ENCODE measurements around the gene IFITM1. TPM values are rescaled to one million over a fixed set of nuclear protein-coding genes. Genes with fewer than 3 reads are reported as not detected.
"Not testable (repeated sequence)": the region's sequence is repeated elsewhere in the genome, so short reads cannot be mapped to it uniquely, and the experiment has no call there.

Gene IFITM1
- total and polyA plus RNA-seq, 5 donors: 85.0 to 235 (median 119) TPM

DNA sequence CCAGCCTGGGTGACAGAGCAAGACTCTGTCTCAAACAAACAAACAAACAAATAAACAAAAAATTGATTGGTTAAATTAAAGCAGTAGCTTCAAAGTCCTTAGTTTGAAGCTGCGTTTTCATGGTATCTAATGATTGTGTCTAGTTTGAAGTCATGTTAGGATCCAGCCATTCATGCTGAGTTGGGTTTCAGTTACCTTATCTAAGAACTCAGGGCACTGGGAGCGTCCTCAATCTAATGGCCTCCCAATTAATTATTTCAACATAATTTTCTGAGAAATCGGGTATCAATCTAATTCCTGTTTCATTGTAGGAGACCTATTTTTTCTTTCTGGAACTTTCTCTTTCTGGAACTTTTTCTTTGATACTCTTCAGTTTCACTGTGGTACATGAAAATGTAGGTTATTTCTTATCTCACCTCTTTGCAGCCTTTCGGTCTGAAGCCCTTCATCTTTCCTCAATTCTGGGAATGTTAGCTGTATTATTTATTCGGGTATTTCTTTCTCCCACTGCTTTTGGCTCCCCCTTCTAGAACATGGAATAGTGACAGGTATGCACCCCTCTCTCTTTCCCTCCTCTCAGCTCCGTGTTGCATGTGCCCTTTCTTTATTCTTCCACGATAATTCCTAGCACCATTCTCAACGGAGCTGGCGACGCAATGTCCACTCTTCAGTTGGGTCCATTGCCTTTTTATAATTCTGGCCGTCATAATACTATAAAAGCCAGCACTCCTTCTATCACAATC, 31.2 kb downstream of the IFITM1 start:
- no peak for DNase-seq
- no peaks in the 10 kb centered on the region for H3K9me3 ChIP-seq (ENCODE audit: control insufficient read depth, low read length)
- no peak overlapping the region for H3K4me3 ChIP-seq (ENCODE audit: low read length)
- H3K27ac ChIP-seq (ENCODE audit: low read length): no peak overlapping the region
- intact Hi-C loops (cut with DNase I): no loop called here
- no peaks in the 10 kb centered on the region for H3K4me1 ChIP-seq (ENCODE audit: control insufficient read depth, insufficient read depth, low read length)
- WGBS: 89% methylated on average over 11 of the region's 11 CpGs
- no peaks in the 10 kb centered on the region for H3K27me3 ChIP-seq (ENCODE audit: control insufficient read depth, insufficient read depth)
- ATAC-seq: no peak

DNA sequence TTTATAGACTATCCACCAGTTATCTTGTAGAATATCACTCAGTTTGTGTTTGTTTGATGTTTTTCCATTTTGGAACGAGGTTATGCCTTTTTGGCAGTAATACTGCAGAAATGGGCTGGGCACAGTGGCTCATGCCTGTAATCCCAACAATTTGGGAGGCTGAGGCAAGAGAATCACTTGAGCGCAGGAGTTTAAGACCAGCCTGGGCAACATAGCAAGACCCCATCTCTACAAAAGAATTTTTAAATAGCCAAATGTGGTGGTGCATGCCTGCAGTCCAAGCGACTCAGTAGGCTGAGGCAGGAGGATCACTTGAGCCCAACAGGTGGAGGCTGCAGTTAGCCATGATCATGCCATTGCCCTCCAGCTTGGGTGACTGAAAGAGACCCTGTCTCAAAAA, 32.7 kb downstream of the IFITM1 start:
- Histone ChIP-seq H3K9me3 (ENCODE audit: control insufficient read depth, low read length) (no peaks in the 10 kb centered on the region), H3K4me3 (ENCODE audit: low read length) (no peak overlapping the region), H3K27me3 (ENCODE audit: control insufficient read depth, insufficient read depth) (no peaks in the 10 kb centered on the region), H3K27ac (ENCODE audit: low read length) (no peak overlapping the region), H3K4me1 (ENCODE audit: control insufficient read depth, insufficient read depth, low read length) (no peaks in the 10 kb centered on the region)
- intact Hi-C loops (cut with DNase I): no loop called here
- peak in 1 of 3 donors; percentile 16 for DNase-seq
- 83% methylated on average over 3 of the region's 3 CpGs for WGBS
- no peak for ATAC-seq

DNA sequence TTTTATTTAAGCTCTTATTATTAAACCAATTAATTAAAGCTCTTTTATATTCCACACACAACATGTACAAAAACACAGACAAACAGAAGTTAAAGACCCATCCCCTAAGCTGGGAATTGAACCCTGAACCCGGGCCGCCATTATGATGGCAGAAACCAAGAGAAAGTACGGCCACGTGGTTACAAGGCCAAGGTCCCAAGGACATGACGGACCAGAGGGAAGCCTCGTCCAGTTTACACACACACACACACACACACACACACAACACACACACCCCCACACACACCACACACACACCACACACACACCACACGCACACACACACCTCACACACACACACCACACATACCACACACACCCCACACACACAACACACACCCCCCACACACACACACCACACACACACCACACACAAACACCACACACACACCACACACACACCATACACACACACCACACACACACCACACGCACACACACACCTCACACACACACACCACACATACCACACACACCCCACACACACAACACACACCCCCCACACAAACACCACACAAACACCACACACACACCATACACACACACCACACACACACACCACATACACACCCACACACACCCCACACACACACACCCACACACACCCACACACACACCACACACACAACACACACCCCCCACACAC, 35.6 kb downstream of the IFITM1 start:
- peak in 1 of 3 donors; percentile 11 for DNase-seq
- 89% methylated on average over 8 of the region's 8 CpGs for WGBS

DNA sequence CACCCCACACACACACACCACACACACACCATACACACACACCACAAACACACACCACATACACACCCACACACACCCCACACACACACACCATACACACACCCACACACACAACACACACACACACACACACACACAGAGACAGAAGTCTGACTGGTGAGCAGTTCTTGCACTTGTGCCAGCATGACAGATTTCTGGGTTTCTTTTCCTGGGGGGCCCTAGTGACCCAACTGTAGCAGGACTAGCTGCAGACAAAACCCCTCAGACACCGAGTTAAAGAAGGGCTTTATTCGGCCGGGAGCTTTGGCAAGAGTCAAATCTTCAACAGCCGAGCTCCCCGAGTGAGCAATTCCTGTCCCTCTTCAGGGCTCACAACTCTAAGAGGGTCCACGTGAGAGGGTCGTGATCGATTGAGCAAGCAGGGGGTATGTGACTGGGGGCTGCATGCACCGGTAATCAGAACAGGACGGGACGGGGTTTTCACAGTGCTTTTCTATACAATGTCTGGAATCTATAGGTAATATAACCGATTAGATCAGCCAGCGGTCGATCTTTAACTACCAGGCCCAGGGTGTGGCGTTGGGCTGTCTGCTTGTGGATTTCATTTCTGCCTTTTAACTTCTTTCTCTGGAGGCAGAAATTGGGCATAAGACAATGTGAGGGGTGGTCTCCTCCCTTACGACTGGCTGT, 36.3 kb downstream of the IFITM1 start:
- DNase-seq: peak in 1 of 3 donors; percentile 4
- H3K27ac ChIP-seq (ENCODE audit: low read length); H3K4me1 ChIP-seq (ENCODE audit: control insufficient read depth, insufficient read depth, low read length); H3K27me3 ChIP-seq (ENCODE audit: control insufficient read depth, insufficient read depth); H3K9me3 ChIP-seq (ENCODE audit: control insufficient read depth, low read length); ATAC-seq; H3K4me3 ChIP-seq (ENCODE audit: low read length): not testable (repeated sequence)
- intact Hi-C loops (cut with DNase I): loop anchor here in 1 of 4 donors (10.0 kb wide), 1 partner anchor 45 kb away; the partner anchor contains the start of gene IFITM2
- 71% methylated on average over 16 of the region's 16 CpGs for WGBS

More for the DNA sequence above, 35.6 kb downstream of the IFITM1 start:
- H3K4me3 ChIP-seq (ENCODE audit: low read length); H3K4me1 ChIP-seq (ENCODE audit: control insufficient read depth, insufficient read depth, low read length); H3K27me3 ChIP-seq (ENCODE audit: control insufficient read depth, insufficient read depth); intact Hi-C loops (cut with DNase I); H3K9me3 ChIP-seq (ENCODE audit: control insufficient read depth, low read length); ATAC-seq; H3K27ac ChIP-seq (ENCODE audit: low read length): not testable (repeated sequence)

DNA sequence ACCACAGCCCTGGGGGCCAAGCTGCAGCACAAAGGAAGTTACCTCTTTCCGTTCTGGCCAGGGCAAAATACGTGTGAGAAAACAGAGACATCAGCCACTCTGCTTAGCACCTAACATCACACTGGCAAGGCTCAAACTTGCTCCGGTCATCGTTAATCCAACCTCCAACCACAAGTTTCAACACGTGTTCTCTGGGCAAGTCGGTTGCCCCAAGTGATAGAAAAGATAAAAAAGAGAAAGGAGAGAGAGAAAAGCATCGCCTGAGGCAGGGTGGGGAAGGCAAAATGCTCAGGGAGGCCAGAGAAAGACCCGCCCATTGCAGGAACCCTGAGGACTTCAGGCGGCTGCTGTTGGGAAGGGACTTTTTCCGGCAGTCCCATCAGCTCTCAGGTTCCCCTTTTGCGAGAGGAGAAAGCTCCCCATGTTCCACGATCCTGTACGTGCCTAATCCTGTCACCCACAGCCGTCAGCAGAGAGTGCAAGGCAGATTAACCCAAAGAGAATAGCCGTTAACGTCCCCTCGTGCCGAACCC, 36.9 kb downstream of the IFITM1 start:
- Histone ChIP-seq H3K27ac (ENCODE audit: low read length) (no peak overlapping the region), H3K4me3 (ENCODE audit: low read length) (no peak overlapping the region)

DNA sequence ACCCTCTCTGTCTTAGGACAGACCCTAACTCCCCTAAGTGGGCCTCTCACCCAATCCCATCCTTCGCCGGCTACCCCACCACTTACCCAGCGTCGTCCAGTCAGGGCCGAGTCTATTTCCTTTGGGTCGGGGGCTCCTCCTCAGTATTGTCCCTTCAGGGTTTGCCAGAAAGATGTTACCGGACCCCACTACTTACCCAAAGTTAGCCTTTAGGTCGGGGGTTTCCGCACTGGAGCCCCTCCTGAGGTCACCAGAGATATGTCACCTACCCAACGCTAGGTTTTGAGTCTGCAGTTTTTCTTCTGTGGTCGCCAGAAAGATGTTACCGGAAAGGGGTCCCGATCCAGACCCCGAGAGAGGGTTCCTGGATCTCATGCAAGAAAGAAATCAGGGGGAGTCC, 37.6 kb downstream of the IFITM1 start:
- H3K4me1 ChIP-seq (ENCODE audit: control insufficient read depth, insufficient read depth, low read length): peaks cover 3% of the 10 kb centered on the region
- no peak for ATAC-seq
- peak in 1 of 3 donors; percentile 28 for DNase-seq
- 97% methylated on average over 14 of the region's 14 CpGs for WGBS
- no peaks in the 10 kb centered on the region for H3K27me3 ChIP-seq (ENCODE audit: control insufficient read depth, insufficient read depth)
- H3K27ac ChIP-seq (ENCODE audit: low read length): no peak overlapping the region
- H3K9me3 ChIP-seq (ENCODE audit: control insufficient read depth, low read length): no peaks in the 10 kb centered on the region
- intact Hi-C loops (cut with DNase I): loop anchor here in 1 of 4 donors (10.0 kb wide), 1 partner anchor 47 kb away; the partner anchor contains the start of gene IFITM2
- H3K4me3 ChIP-seq (ENCODE audit: low read length): no peak overlapping the region

More for the DNA sequence above, 36.9 kb downstream of the IFITM1 start:
- H3K27me3 ChIP-seq (ENCODE audit: control insufficient read depth, insufficient read depth): no peaks in the 10 kb centered on the region
- peaks cover 3% of the 10 kb centered on the region for H3K4me1 ChIP-seq (ENCODE audit: control insufficient read depth, insufficient read depth, low read length)
- intact Hi-C loops (cut with DNase I): loop anchor here in 1 of 4 donors (10.0 kb wide), 1 partner anchor 46 kb away; the partner anchor contains the start of gene IFITM2
- 75% methylated on average over 18 of the region's 18 CpGs for WGBS
- DNase-seq (peak in 2 of 3 donors; percentile 21 to 53), ATAC-seq (no peak)
- no peaks in the 10 kb centered on the region for H3K9me3 ChIP-seq (ENCODE audit: control insufficient read depth, low read length)

DNA sequence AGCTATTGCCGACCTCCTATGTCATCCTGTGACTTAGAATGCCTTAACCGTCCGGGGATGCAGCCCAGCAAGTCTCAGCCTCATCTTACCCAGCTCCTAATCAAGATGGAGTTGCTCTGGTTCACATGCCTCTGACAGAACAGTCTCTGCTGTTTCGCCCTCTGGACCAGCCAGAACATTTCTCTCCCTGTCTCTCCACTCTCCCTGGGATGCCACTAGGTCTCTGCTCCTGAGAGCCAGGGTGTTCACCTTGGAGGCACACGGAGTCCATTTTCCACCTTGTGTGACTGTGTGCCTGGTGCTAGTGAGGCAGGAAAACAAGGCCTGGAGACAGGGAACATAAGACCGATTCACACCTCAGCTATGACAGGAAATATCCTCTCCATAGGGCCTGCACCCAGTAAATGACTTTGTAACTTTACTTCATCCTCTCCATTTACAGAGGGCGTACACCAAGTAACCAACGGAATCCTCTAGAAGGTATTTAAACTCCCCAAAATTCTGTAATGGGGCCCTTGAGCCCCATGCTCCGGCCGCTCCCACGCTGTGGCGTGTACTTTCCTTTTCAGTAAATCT, 38.7 kb downstream of the IFITM1 start:
- intact Hi-C loops (cut with DNase I): loop anchor here in 1 of 4 donors (10.0 kb wide), 1 partner anchor 48 kb away; the partner anchor contains the start of gene IFITM2
- Histone ChIP-seq H3K9me3 (ENCODE audit: control insufficient read depth, low read length) (no peaks in the 10 kb centered on the region), H3K4me1 (ENCODE audit: control insufficient read depth, insufficient read depth, low read length) (peaks cover 3% of the 10 kb centered on the region), H3K4me3 (ENCODE audit: low read length) (no peak overlapping the region), H3K27ac (ENCODE audit: low read length) (peak overlapping the region; percentile 3), H3K27me3 (ENCODE audit: control insufficient read depth, insufficient read depth) (no peaks in the 10 kb centered on the region)
- WGBS: 94% methylated on average over 12 of the region's 12 CpGs
- peak in 1 of 3 donors; percentile 9 for DNase-seq
- ATAC-seq: no peak

DNA sequence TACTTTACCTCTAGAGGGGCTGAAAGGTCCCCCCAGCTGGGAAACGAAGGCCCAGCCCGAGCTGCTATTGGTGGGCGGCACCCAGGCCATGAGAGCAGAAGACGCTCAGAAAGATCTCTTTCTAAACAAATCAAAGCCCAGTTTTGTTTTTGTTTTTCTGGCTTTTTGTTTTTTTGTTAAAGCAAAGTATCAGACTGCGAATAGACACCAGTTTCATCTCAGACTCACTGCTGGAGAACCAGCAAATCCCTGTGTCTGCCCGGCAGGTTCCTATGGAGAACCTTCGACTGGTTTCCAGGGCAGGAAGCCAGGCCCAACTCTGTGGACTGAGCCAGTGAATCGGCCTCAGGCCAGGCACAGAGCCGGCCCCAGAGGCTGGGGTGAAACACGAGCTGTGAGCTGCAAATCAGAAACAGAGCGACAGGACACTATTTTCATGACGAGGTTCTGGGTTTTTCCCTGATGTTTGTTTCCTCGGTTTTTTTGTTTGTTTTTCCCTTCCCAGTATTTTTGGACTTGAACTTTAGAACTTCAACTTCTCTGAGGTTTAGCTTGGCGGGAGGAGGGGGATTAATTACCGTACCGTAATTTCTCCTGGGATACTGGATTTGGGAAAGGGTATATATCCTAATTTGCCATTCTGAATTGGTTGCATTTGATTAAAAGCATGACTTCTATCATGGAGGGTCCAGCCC, 39.5 kb downstream of the IFITM1 start:
- Histone ChIP-seq H3K27ac (ENCODE audit: low read length) (peak overlapping the region; percentile 87), H3K4me1 (ENCODE audit: control insufficient read depth, insufficient read depth, low read length) (peaks cover 3% of the 10 kb centered on the region), H3K4me3 (ENCODE audit: low read length) (no peak overlapping the region), H3K27me3 (ENCODE audit: control insufficient read depth, insufficient read depth) (no peaks in the 10 kb centered on the region), H3K9me3 (ENCODE audit: control insufficient read depth, low read length) (no peaks in the 10 kb centered on the region)
- peak; percentile 64 to 67 for ATAC-seq
- intact Hi-C loops (cut with DNase I): loop anchor here in 1 of 4 donors (10.0 kb wide), 1 partner anchor 49 kb away; the partner anchor contains the start of gene IFITM2
- peak; percentile 93 to 97 (median 95) for DNase-seq
- WGBS: 32% methylated on average over 16 of the region's 16 CpGs

DNA sequence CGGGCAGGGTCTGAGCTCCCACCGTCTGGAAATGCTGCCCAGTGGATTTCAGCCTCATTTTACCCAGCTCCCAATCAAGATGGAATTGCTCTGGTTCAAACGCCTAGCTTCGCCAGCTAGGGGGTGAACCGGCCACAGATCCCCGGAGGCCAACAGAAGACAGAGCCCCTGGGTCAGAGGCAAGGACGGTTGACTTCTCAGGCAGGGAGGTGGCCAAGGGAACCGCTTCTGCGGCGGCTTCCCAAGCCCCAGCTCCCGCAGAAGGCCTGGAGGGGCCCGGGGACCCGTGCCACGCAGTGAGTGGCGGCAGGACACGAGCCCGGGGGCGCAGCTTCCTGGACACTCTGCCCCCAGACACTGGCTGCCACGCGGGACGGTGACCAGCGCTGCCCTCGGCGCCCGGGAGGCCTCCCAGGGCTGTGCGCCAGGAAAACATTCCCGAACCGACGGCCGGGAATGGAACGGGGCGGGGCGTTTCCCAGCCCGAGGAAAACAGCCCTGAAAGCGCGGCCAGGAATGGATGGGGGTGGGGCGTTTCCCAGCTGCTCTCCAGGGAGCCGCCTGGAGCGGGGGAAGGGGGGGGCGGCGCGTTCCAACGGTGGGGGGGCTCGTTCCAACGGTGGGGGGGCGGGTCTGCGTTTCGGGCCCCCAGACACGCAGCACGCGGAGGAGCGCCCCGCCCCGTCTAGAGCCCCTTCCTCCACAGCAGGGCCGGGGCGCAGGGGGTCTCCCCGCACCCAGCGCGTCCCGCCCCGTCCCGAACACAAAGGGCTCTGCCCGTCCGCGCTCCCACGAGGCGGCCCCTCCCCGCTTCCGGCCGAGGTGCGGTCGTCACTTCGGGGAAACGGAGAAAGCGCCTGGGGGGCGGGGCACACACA, 42.0 kb downstream of the IFITM1 start:
- WGBS: 2% methylated on average over 76 of the region's 76 CpGs
- Histone ChIP-seq H3K27ac (ENCODE audit: low read length) (peak overlapping the region; percentile 98), H3K4me1 (ENCODE audit: control insufficient read depth, insufficient read depth, low read length) (peaks cover 3% of the 10 kb centered on the region), H3K27me3 (ENCODE audit: control insufficient read depth, insufficient read depth) (no peaks in the 10 kb centered on the region), H3K4me3 (ENCODE audit: low read length) (peak overlapping the region; percentile 18), H3K9me3 (ENCODE audit: control insufficient read depth, low read length) (no peaks in the 10 kb centered on the region)
- intact Hi-C loops (cut with DNase I): loop anchor here in 3 of 4 donors (5.0 to 10.0 kb wide), 3 partner anchors 49 to 149 kb away; partner anchors contain the start of genes IFITM2 (in 3 of the 3), BET1L (in 1 of the 3) and RIC8A (in 1 of the 3)
- ATAC-seq (peak; percentile 91 to 93), DNase-seq (peak; percentile 98)

Data from right cardiac atrium (tissue), 5 donors.